ENCODE data around the gene ENC1.

DNA sequence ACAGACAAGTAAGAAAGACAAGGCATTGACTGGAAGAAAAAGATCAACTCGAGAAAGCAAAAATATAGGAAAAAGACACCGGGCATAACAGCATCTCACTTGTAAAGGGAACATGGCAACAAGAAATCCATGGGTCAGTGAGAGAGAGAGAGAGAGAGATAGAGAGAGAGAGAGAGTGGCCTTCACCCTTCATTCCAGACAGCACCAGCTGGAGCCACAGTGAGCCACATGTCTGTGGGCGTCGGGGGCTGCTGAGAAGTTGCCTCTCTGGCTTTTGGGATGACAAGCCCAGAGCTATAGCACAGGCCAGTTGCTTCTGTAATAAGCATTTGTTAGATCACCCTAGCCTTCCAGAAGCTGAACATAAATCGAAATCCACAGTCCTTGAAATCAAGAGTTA is 20.3 kb upstream of the ENC1 start:
- TF ChIP-seq RFX5 (IDR thresholded peaks at IDR 0.05; ENCODE audit: low read depth, low read length) (no peak), NFIC (IDR thresholded peaks at IDR 0.05; ENCODE audit: low read depth, low read length) (no peak), POLR2A (IDR thresholded peaks at IDR 0.05; ENCODE audit: low read depth, low read length) (no peak), TCF3 (IDR thresholded peaks at IDR 0.05; ENCODE audit: borderline replicate concordance, insufficient read depth, low read depth, low read length) (no peak)
- TF ChIP-seq, protein P1, sequence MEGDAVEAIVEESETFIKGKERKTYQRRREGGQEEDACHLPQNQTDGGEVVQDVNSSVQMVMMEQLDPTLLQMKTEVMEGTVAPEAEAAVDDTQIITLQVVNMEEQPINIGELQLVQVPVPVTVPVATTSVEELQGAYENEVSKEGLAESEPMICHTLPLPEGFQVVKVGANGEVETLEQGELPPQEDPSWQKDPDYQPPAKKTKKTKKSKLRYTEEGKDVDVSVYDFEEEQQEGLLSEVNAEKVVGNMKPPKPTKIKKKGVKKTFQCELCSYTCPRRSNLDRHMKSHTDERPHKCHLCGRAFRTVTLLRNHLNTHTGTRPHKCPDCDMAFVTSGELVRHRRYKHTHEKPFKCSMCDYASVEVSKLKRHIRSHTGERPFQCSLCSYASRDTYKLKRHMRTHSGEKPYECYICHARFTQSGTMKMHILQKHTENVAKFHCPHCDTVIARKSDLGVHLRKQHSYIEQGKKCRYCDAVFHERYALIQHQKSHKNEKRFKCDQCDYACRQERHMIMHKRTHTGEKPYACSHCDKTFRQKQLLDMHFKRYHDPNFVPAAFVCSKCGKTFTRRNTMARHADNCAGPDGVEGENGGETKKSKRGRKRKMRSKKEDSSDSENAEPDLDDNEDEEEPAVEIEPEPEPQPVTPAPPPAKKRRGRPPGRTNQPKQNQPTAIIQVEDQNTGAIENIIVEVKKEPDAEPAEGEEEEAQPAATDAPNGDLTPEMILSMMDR (IDR thresholded peaks at IDR 0.05 in 2 of 3, conservative IDR thresholded peaks at IDR 0.05 in 1 of 3; ENCODE audit: control insufficient read depth in 2 of 3, extremely low read depth in 1 of 3, insufficient read depth in 1 of 3, low read depth in 3 of 3, low read length in 3 of 3): no peak
- TF ChIP-seq, protein P2, sequence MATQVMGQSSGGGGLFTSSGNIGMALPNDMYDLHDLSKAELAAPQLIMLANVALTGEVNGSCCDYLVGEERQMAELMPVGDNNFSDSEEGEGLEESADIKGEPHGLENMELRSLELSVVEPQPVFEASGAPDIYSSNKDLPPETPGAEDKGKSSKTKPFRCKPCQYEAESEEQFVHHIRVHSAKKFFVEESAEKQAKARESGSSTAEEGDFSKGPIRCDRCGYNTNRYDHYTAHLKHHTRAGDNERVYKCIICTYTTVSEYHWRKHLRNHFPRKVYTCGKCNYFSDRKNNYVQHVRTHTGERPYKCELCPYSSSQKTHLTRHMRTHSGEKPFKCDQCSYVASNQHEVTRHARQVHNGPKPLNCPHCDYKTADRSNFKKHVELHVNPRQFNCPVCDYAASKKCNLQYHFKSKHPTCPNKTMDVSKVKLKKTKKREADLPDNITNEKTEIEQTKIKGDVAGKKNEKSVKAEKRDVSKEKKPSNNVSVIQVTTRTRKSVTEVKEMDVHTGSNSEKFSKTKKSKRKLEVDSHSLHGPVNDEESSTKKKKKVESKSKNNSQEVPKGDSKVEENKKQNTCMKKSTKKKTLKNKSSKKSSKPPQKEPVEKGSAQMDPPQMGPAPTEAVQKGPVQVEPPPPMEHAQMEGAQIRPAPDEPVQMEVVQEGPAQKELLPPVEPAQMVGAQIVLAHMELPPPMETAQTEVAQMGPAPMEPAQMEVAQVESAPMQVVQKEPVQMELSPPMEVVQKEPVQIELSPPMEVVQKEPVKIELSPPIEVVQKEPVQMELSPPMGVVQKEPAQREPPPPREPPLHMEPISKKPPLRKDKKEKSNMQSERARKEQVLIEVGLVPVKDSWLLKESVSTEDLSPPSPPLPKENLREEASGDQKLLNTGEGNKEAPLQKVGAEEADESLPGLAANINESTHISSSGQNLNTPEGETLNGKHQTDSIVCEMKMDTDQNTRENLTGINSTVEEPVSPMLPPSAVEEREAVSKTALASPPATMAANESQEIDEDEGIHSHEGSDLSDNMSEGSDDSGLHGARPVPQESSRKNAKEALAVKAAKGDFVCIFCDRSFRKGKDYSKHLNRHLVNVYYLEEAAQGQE (IDR thresholded peaks at IDR 0.05; ENCODE audit: low read depth, low read length): no peak
- TF ChIP-seq, protein P3, sequence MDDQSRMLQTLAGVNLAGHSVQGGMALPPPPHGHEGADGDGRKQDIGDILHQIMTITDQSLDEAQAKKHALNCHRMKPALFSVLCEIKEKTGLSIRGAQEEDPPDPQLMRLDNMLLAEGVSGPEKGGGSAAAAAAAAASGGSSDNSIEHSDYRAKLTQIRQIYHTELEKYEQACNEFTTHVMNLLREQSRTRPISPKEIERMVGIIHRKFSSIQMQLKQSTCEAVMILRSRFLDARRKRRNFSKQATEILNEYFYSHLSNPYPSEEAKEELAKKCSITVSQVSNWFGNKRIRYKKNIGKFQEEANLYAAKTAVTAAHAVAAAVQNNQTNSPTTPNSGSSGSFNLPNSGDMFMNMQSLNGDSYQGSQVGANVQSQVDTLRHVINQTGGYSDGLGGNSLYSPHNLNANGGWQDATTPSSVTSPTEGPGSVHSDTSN (IDR thresholded peaks at IDR 0.05; ENCODE audit: insufficient replicate concordance, low read depth, low read length): no peak

Measured in GM12878 (cell line).